IMR-90 (cell line): ENCODE data around the gene AMPD1.

Source experiments
- CTCF ChIP-seq: conservative IDR thresholded peaks from 2 replicates; pipeline ENCODE4 v1.5.1; 2012; ENCODE audit warnings: mild to moderate bottlenecking, low read depth, low read length, improper control_type of control experiment
- MXI1 ChIP-seq: IDR thresholded peaks from 2 replicates; pipeline ENCODE4 v1.6.1; 2012; ENCODE audit warnings: low read depth, mild to moderate bottlenecking, low read length, moderate library complexity, borderline replicate concordance
- POLR2A ChIP-seq: IDR thresholded peaks from 2 replicates; pipeline ENCODE4 v1.6.1; 2012; ENCODE audit warnings: mild to moderate bottlenecking, low read depth, low read length
- RAD21 ChIP-seq: IDR thresholded peaks from 2 replicates; pipeline ENCODE4 v1.6.1; 2012; ENCODE audit warnings: low read length, improper control_type of control experiment
- RFX5 ChIP-seq: IDR thresholded peaks from 2 replicates; pipeline ENCODE4 v1.8.0; 2012; ENCODE audit warnings: low read depth, mild to moderate bottlenecking, low read length, moderate library complexity
- SMC3 ChIP-seq: fragments of 150-350 bp; IDR thresholded peaks from 2 replicates; pipeline ENCODE4 v1.6.1; 2016; ENCODE audit warnings: low read depth, mild to moderate bottlenecking, antibody characterized with exemption, low read length, moderate library complexity
- USF2 ChIP-seq: fragments of 150-350 bp; IDR thresholded peaks from 2 replicates; pipeline ENCODE4 v1.6.1; 2017; ENCODE audit warnings: mild to moderate bottlenecking, antibody characterized with exemption, low read length, low read depth

GRCh38 chr1:114694540-114695310, 621 bp downstream of the AMPD1 start:
- TF ChIP-seq POLR2A, result no peak
- TF ChIP-seq MXI1, result no peak
- TF ChIP-seq SMC3, result no peak
- no peak for TF ChIP-seq CTCF
- TF ChIP-seq USF2, result no peak
- TF ChIP-seq RFX5, result no peak
- no peak for TF ChIP-seq RAD21
